Measurements from ENCODE around the gene RHBG.
"Not testable (repeated sequence)": the region's sequence is repeated elsewhere in the genome, so short reads cannot be mapped to it uniquely, and the experiment has no call there.

The RHBG gene, protein sequence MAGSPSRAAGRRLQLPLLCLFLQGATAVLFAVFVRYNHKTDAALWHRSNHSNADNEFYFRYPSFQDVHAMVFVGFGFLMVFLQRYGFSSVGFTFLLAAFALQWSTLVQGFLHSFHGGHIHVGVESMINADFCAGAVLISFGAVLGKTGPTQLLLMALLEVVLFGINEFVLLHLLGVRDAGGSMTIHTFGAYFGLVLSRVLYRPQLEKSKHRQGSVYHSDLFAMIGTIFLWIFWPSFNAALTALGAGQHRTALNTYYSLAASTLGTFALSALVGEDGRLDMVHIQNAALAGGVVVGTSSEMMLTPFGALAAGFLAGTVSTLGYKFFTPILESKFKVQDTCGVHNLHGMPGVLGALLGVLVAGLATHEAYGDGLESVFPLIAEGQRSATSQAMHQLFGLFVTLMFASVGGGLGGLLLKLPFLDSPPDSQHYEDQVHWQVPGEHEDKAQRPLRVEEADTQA

DNA sequence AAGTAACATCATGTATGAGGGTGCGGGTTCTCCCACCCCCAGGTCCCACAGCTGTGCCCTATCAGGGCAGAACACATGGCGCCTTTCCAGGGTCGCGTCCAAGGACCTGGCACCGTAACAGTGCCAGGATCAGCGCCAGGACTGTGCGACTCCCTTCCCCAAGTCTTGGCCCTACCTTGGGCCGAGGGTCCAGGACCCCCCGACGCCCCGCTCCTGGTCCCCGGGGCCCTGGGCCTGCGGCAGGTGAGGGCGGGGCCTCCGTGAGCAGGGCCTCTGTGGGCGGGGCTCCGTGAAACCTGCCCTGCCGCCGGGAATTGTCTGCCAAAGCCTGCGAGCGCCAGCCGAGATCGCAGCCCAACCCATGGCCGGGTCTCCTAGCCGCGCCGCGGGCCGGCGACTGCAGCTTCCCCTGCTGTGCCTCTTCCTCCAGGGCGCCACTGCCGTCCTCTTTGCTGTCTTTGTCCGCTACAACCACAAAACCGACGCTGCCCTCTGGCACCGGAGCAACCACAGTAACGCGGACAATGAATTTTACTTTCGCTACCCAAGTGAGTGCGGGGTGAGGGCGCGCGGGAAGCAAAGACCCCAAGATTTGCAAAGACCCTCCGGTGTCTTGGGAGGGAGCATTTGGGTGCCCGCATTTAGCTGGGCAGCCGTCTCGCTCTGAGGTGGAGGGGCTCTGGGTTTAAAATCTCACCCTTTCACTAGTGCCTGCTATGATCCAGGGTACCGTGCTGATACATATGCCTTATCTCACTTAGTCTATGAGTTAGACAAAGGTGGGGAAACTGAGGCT is at the start of gene RHBG:
RHBG (plus strand) TSS at position 323 of the 796 bp plus-strand sequence; CDS start at position 362, 39 bp downstream.
- DNase-seq (ENCODE audit: low read depth, low spot score) = no peak

DNA sequence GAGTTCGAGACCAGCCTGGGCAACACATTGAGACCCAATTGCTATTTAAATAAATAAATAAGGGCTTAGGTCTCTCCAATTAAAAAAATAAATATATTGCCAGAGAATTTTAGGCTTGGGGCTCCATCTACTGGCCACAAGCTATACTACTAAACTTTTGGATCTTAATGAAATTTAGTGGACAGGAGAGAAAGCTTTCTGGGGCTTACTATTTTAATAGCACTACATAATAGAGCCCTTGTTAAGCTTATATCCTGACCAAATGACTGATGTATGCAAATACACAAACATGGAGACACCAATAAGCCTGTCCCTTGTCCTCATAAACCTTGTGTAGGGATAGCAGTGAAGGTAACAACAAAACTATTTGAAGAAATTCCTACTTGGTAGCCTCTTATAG is 49.3 kb upstream of the RHBG start:
- DNase-seq (ENCODE audit: low read depth, low spot score) = no peak

DNA sequence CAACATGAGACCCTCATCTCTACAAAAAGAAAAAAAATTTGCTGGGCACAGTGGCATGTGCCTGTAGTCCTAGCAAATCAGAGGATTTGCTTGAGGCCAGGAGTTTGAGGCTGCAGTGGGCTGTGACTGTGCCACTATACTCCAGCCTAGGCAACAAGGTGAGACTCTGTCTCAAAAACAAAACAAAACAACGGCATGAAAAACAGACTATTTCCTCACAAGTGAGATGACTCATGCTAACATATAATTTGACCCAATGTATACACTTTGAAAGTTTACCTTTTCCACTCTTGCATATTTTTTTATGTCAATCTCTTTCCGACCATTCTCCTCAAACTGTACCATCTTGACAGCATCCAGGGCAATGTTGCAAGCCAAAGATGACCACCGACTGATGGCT is 48.5 kb upstream of the RHBG start:
- no peak for DNase-seq (ENCODE audit: low read depth, low spot score)

DNA sequence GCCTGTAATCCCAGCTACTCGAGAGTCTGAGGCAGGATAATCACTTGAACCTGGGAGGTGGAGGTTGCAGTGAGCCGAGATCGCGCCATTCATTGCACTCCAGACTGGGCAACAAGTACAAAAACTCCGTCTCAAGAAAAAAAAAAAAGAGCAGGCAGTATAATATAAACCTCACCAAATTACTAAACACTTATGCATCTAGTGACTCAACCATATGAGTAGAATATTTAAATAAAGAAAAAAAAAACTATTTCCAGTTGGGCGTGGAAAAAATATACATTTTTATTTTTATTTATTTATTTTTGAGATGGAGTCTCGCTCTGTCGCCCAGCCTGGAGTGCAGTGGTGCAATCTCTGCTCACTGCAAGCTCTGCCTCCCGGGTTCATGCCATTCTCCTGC is 45.8 kb upstream of the RHBG start:
- DNase-seq (ENCODE audit: low read depth, low spot score) = not testable (repeated sequence)

DNA sequence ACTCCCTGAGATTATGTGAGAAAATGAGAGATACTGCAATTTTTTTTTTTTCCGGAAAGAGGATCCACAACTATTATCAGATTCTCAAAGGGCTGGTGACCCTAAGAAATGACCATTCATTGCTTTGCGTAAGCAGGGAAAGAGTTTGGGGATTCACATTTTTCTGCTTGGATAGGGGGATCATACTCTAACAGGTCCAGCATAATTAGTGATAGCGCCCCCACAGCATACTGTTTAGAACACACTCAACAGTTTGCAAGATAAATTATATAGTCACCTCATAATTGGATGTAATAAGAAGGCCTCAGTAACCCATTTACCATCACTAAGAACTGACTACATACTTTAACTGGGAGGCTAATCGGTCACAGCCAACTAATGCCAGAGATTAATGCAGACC is 32.8 kb upstream of the RHBG start:
- no peak for DNase-seq (ENCODE audit: low read depth, low spot score)

DNA sequence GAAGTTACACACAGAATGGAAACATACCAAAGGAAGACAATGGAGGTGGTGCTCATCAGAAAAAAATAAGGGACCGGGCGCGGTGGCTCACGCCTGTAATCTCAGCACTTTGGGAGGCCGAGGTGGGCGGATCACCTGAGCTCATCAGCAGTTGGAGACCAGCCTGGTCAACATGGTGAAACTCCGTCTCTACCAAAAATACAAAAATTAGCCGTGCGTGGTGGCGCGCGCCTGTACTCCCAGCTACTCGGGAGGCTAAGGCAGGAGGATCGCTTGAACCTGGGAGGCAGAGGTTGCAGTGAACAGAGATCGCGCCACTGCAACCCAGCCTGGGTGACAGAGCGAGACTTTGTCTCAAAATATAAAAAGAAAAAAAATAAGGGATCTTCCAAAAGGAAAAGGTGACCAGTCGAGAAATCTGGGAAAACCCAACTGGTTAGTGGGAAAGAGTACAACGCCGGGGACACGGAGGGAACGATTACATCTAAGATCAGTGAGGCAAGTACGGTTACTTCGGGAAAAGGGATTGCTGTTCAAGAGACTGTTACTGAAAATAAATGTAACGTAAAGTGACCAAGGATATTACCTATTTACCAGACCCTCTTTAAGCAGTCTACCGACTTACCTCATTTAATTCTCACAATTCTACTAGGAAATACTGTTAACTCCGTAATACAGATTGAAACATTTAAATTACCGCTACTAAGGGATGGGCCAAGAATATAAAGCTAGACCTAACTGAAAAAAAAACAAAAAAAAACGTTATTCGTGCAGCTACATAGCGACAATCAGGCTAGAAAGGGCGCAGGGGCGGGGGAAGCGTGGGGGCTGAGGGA is 31.7 kb upstream of the RHBG start:
- DNase-seq (ENCODE audit: low read depth, low spot score) = no peak

DNA sequence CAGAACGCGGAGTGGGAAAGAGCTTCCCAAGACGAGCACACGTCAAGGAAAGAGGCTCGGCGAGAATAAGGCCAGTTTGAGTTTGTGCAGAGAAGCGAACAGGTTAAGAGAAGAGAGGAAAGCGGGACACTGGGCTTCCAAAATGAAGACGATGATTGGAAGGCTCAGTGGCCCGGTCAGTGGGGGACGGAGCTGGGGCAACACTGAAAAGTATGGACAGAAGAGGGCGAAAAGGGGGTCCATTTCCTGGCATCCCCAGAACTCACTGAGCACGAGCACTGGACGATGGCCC is 31.2 kb upstream of the RHBG start:
- DNase-seq (ENCODE audit: low read depth, low spot score) = no peak

DNA sequence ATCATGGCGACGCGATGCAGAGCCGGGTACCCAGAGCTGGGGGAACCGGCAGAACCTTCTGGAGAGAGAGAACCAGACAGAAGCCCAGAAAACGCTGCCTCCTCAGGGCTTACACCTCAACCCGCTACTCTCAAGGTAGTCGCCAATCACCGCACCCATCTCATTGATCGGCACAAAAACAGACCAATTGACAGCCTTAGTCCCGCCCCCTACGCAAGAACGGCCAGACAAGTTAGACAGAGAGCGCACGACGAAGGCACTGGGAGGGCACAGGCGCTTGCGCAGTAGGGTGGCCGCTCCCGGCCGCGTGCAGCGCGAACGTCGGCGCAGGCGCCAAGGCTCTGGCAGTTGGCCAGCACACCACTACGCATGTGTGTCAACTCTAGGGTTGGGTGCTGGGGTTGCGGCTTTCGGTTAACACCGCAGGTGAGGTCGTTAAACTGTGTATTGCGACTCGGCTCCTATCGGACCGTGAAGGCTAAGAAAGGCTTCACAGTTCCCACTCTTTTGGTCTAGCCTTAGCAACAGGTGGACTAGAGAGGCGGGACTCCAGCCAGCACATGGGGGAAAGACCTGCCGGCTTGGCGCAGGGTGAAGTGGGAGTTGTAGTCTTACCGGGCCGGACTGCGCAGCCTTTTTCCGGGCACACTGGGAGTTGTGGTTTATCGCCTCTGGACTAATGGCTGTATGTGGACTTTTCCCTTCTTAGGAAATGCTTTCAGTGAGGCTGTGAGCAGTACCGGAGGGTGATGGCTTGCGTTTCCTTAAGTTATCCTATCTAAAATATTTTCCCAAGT is 30.6 kb upstream of the RHBG start, which contains the start of the genes CCT3 and TSACC:
CCT3 (minus strand) TSS at position 113 of the 797 bp plus-strand sequence; CDS start at position 5, 108 bp downstream.
TSACC (plus strand) TSS at position 347 of the 797 bp plus-strand sequence. CDS start 1,232 bp downstream, outside the sequence.
- peak; percentile 100 for DNase-seq (ENCODE audit: low read depth, low spot score)

DNA sequence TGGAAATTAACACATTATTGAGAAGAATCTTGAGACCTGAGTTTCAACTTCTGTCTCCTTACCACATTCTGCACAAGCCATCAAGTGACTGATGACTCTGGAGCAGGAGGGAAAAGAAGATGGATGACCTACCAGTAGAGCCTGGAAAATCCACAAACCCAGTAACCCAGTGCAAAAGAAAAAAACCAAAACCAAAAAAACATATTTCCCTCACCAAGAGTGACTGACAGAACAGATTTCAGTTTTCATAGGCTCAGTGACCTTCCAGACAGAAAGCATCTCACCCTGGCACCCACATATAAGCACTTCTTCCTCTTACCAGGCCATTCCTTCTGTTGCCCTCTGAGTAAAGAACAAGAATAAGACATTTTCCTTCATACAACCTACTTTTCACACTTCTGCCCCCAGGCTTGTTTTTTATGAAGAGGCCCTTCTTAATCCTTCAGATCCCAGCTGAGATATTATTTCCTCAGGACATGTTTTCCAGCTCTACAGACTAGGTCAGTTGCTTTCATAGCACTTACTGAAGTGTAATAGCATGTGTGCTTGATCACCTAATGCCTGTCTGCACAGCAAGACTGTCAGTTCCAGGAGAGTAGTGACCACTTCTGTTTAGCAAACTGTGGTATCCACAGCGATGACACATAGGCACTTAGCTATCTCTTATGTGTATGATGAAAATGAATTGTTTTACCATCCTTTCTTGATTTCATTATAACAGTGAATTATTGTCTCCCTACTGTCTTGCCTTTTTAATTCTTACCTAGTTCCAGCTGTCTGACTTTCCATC is 26.6 kb upstream of the RHBG start:
- no peak for DNase-seq (ENCODE audit: low read depth, low spot score)

DNA sequence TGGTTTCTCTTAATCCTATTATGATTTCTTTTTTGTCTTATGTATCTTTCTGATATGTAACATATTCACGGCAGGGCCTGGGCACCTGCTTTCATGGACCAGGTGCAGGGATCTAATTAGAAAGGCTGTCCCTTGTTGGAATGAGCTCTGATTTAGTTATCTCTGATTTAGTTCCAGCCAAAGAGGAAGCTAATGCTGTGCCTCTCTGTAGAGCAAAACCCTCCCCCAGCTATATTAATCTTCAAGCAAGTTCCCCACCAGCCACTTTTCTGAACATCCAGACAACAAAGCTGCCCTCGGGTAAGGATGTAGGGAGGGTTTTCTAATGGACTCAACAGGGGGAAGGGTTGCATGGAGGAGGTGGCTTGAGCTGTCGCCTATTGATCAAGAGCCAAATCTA is 24.6 kb upstream of the RHBG start:
- DNase-seq (ENCODE audit: low read depth, low spot score) = no peak

DNA sequence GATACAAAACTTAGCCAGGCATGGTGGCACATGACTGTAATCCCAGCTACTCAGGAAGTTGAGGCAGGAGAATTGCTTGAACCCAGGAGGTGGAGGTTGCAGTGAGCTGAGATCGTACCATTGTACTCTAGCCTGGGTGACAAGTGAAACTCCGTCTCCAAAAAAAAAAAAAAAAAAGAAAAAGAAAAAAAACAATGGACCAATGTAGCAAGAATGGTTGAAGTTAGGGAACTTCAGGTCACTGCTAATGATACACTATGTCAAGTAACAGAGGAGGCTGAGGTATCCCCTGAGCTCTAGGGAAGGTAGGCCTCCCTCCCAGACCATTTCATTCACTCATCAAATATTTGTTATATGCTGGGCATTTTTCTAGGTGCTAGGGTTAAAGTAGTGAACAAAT is 23.0 kb upstream of the RHBG start:
- not testable (repeated sequence) for DNase-seq (ENCODE audit: low read depth, low spot score)

DNA sequence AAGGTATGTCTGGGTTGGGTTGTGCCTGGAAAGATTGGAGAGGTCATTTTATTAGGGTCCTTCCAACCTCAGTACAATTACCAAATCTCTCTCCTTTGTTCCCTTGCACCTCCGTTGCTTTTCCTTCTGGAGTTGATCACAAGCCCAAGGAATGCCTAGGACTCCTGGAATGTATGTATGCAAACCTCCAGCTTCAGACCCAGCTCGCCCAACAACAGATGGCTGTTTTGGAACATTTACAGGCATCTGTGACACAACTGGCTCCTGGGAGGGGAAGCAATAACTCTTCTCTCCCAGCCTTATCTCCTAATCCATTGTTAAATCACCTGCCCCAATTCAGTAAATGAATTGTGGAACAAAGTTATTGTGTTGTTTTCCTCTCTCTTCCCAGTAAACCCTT is 22.4 kb upstream of the RHBG start:
- DNase-seq (ENCODE audit: low read depth, low spot score) = no peak

DNA sequence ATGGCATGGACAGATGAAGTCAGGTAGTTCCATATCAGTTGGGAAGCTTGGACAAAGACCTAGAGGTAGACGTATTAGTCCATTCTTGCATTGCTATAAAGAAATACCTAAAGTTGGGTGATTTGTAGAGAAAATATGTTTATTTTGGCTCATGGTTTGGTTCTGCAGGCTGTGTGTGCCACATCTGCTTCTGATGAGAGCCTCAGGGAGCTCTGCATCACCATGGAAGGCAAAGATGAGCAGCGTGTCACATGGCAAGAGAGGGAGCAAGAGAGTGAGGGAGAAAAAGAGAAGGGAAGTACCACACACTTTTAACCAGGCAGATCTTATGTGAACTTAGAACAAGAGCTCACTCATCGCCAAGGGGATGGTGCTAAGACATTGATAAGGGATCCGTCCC is 21.7 kb upstream of the RHBG start:
- DNase-seq (ENCODE audit: low read depth, low spot score) = no peak

DNA sequence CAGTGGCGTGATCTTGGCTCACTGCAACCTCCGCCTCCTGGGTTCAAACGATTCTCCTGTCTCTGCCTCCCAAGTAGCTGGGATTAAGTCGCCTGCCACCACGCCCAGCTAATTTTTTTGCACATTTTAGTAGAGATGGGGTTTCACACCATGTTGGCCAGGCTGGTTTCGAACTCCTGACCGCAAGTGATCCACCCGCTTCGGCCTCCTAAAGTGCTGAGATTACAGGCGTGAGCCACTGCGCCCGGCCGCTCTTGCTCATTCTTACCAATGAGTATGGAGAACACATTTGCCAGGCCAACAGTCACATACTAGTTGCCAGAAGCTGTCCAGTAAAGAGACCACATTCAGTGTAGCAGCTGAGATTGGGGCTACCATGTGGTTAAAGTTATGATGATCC is 16.5 kb upstream of the RHBG start:
- DNase-seq (ENCODE audit: low read depth, low spot score) = not testable (repeated sequence)

DNA sequence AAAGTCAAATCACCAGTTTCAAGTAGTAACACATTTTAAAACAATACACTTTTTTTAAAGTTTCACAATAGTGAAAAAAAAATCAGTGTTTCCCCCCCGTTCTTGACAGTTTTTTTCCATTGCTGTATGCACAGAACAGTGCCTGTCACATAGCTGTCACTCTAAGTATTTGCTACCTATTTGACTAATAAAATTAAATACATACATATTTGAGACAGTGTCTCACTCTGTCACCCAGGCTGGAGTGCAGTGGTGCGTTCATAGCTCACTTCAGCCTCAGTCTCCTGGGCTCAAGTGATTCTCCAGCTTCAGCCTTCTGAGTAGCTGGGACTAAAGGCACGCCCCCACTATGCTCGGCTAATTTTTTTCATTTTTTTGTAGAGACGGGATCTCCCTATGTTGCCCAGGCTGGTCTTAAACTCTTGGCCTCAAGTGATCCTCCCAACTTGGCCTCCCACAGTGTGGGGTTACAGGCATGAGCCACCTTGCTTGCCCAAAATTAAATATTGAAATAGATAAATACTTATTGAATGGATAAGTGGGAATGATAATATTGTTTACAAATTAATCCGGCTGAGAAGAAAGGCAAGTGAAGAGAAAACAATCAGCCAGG is 12.6 kb upstream of the RHBG start:
- no peak for DNase-seq (ENCODE audit: low read depth, low spot score)

DNA sequence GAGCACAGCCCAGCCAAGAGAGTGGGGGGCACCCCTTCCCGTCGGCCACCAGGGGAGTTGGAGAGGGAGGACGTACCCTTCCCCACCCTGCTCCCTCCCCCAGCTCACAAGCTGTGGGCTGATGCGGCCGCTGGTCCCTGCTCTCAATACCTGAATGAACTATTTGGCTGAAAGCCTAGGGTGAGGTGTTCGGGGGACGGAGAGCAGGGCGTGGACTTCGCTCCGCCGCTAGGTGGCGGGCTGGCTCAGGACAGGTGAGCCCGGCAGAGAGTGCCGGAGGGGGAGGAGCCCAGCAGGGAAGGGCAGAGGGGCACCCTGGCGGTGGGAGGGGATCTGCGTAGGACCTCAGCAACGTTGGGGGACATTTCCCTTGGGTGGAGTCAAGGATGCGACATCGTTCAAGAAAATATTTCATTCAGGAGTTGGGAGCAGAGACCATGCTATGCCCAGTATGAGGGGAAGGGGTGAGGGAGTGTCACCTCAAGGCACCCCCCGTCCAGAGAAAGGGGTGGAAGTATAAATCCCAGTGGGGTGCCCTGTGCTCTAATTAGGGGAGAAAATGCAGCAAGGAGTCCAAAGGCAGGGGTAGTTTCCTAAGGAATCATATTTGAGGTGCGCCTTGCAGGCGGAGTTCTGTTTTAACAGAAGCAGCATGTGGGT is 12.0 kb upstream of the RHBG start:
- peak; percentile 84 for DNase-seq (ENCODE audit: low read depth, low spot score)

DNA sequence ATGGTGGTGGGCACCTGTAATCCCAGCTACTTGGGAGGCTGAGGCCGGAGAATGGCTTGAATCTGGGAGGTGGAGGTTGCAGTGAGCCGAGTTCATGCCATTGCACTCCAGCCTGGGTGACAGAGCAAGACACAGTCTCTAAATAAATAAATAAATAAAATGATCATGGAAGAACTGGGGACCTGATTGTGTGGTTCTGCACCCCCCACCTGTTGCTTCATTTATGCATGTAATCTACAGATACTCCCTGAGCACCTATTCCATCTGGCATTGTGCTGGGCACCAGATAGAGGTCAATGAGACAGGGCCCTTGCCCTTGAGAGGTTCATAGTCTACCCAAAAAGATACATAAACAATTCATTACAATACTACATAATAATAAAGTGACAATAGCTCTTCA is 11.0 kb upstream of the RHBG start:
- no peak for DNase-seq (ENCODE audit: low read depth, low spot score)

DNA sequence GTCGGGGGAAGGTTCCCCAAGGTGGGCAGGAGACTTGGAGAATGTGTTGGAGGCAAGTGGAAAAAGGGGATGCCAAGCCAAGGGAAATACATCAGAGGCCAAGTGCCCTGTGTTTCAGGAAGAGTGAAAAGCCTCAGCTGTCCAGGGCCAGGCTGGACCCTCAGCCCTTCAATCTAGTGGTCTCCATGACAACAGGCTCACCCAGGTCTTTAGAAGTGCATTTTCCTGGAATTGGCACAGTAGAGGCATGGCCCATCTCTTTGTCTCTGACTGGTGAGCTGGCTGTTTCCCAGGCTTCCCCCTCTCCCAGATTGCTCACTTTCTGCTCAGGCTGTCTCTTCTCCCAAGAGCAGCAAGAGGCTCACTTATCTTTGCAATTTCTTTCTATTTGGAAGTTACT is 10.4 kb upstream of the RHBG start:
- no peak for DNase-seq (ENCODE audit: low read depth, low spot score)

DNA sequence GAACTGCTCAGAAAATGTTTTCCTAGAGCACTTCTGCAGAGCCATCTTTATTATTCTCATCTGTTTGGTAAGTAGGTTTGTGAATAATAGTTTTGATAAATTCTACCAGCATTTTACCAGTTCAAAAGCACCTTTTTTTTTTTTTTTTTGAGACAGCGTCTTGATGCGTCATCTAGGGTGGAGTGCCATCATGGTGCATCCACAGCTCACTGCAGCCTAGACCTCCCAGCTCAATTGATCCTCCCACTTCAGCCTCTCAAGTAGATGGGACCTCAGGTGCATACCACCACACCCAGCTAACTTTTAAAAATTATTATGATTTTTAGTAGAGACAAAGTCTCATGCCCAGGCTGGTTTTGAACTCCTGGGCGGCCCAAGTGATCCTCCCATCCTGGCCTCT is 9.8 kb upstream of the RHBG start:
- no peak for DNase-seq (ENCODE audit: low read depth, low spot score)

Data from iPS DF 19.7 (cell line).